ENCODE results near the gene MRPL52.

GRCh38 chr14:22870811-22871223 lies 41.1 kb downstream of the MRPL52 start:
- TF ChIP-seq, protein P1, sequence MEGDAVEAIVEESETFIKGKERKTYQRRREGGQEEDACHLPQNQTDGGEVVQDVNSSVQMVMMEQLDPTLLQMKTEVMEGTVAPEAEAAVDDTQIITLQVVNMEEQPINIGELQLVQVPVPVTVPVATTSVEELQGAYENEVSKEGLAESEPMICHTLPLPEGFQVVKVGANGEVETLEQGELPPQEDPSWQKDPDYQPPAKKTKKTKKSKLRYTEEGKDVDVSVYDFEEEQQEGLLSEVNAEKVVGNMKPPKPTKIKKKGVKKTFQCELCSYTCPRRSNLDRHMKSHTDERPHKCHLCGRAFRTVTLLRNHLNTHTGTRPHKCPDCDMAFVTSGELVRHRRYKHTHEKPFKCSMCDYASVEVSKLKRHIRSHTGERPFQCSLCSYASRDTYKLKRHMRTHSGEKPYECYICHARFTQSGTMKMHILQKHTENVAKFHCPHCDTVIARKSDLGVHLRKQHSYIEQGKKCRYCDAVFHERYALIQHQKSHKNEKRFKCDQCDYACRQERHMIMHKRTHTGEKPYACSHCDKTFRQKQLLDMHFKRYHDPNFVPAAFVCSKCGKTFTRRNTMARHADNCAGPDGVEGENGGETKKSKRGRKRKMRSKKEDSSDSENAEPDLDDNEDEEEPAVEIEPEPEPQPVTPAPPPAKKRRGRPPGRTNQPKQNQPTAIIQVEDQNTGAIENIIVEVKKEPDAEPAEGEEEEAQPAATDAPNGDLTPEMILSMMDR (IDR thresholded peaks at IDR 0.05; ENCODE audit: insufficient read depth, low read length, poor library complexity, severe bottlenecking): no peak
- TF ChIP-seq EZH2phosphoT487 (conservative IDR thresholded peaks at IDR 0.05; ENCODE audit: low read length): no peak

Measured in SU-DHL-6 (cell line).